Measurements from ENCODE around the gene HLF.

The HLF gene

GRCh38 chr17:55316499-55316898, 51.7 kb downstream of the HLF start:
- no peak overlapping the region for H4K8ac ChIP-seq (ENCODE audit: low read depth, low read length)
- no peak overlapping the region for H3K9ac ChIP-seq (ENCODE audit: low read depth, low read length, poor library complexity)
- H2BK120ac ChIP-seq (ENCODE audit: low read depth, low read length): no peak overlapping the region
- no peak overlapping the region for H3K27ac ChIP-seq (replicated peaks; ENCODE audit: low read length)
- H3K4me2 ChIP-seq (ENCODE audit: insufficient read depth, low read length, poor library complexity, severe bottlenecking): no peak overlapping the region
- H2AFZ ChIP-seq (ENCODE audit: low read length): no peak overlapping the region
- no CpG with 5 or more reads among the region's 2 CpGs for WGBS, 2 donors (ENCODE audit: extremely low coverage in 2 of 2, insufficient read length in 2 of 2, insufficient replicate concordance in 1 of 2)
- no peak overlapping the region for H3K4me3 ChIP-seq (ENCODE audit: low read length in 2 of 2)
- no peak overlapping the region for H2BK15ac ChIP-seq (ENCODE audit: low read length)
- no peak for DNase-seq (ENCODE audit: low spot score)
- no peak overlapping the region for H2AK5ac ChIP-seq (ENCODE audit: low read depth, low read length)
- no peak overlapping the region for H2BK5ac ChIP-seq (ENCODE audit: low read length)
- no peaks in the 10 kb centered on the region for H3K36me3 ChIP-seq (replicated peaks in 1 of 2; ENCODE audit: control insufficient read depth in 2 of 2, insufficient read depth in 2 of 2, low read length in 2 of 2)
- H3K4ac ChIP-seq (ENCODE audit: low read length): no peak overlapping the region
- no peak overlapping the region for H3K18ac ChIP-seq (ENCODE audit: low read length)
- H3K27me3 ChIP-seq (ENCODE audit: control insufficient read depth in 3 of 3, insufficient read depth in 3 of 3, low read depth in 1 of 3, low read length in 3 of 3): peaks cover 0 to 11% (median 0%) of the 10 kb centered on the region in 3 experiments
- H4K91ac ChIP-seq (ENCODE audit: low read depth, low read length, poor library complexity): no peak overlapping the region
- H3K4me1 ChIP-seq (ENCODE audit: control insufficient read depth in 2 of 2, insufficient read depth in 1 of 2, low read depth in 1 of 2, low read length in 2 of 2): no peaks in the 10 kb centered on the region
- no peak overlapping the region for H3K14ac ChIP-seq (ENCODE audit: low read length)
- no peak overlapping the region for H3K23ac ChIP-seq (ENCODE audit: low read depth, low read length, poor library complexity)
- H2BK12ac ChIP-seq (ENCODE audit: low read length): no peak overlapping the region
- H3K79me1 ChIP-seq (ENCODE audit: low read depth, low read length): no peaks in the 10 kb centered on the region
- no peaks in the 10 kb centered on the region for H3K9me3 ChIP-seq (replicated peaks in 1 of 2; ENCODE audit: control insufficient read depth in 2 of 2, insufficient read depth in 1 of 2, low read depth in 1 of 2, low read length in 2 of 2)

GRCh38 chr17:55317284-55317683, 52.5 kb downstream of the HLF start:
- Histone ChIP-seq H2AK5ac (ENCODE audit: low read depth, low read length) (no peak overlapping the region), H3K23ac (ENCODE audit: low read depth, low read length, poor library complexity) (no peak overlapping the region), H3K27ac (replicated peaks; ENCODE audit: low read length) (no peak overlapping the region), H3K14ac (ENCODE audit: low read length) (no peak overlapping the region), H3K18ac (ENCODE audit: low read length) (no peak overlapping the region), H2BK120ac (ENCODE audit: low read depth, low read length) (no peak overlapping the region), H2BK15ac (ENCODE audit: low read length) (no peak overlapping the region), H2BK5ac (ENCODE audit: low read length) (no peak overlapping the region), H3K4me3 (ENCODE audit: low read length in 2 of 2) (no peak overlapping the region), H3K4ac (ENCODE audit: low read length) (no peak overlapping the region), H2AFZ (ENCODE audit: low read length) (no peak overlapping the region), H2BK12ac (ENCODE audit: low read length) (no peak overlapping the region), H4K91ac (ENCODE audit: low read depth, low read length, poor library complexity) (no peak overlapping the region), H3K36me3 (replicated peaks in 1 of 2; ENCODE audit: control insufficient read depth in 2 of 2, insufficient read depth in 2 of 2, low read length in 2 of 2) (no peaks in the 10 kb centered on the region), H4K8ac (ENCODE audit: low read depth, low read length) (no peak overlapping the region), H3K4me1 (ENCODE audit: control insufficient read depth in 2 of 2, insufficient read depth in 1 of 2, low read depth in 1 of 2, low read length in 2 of 2) (no peaks in the 10 kb centered on the region), H3K9ac (ENCODE audit: low read depth, low read length, poor library complexity) (no peak overlapping the region), H3K79me1 (ENCODE audit: low read depth, low read length) (no peaks in the 10 kb centered on the region), H3K4me2 (ENCODE audit: insufficient read depth, low read length, poor library complexity, severe bottlenecking) (no peak overlapping the region), H3K27me3 (ENCODE audit: control insufficient read depth in 3 of 3, insufficient read depth in 3 of 3, low read depth in 1 of 3, low read length in 3 of 3) (peaks cover 0 to 13% (median 0%) of the 10 kb centered on the region in 3 experiments), H3K9me3 (replicated peaks in 1 of 2; ENCODE audit: control insufficient read depth in 2 of 2, insufficient read depth in 1 of 2, low read depth in 1 of 2, low read length in 2 of 2) (no peaks in the 10 kb centered on the region)
- WGBS, 2 donors (ENCODE audit: extremely low coverage in 2 of 2, insufficient read length in 2 of 2, insufficient replicate concordance in 1 of 2): no CpG with 5 or more reads among the region's 3 CpGs
- DNase-seq (ENCODE audit: low spot score): no peak

- Histone ChIP-seq H3K18ac (ENCODE audit: low read length) (no peak overlapping the region), H3K4me2 (ENCODE audit: insufficient read depth, low read length, poor library complexity, severe bottlenecking) (no peak overlapping the region), H3K14ac (ENCODE audit: low read length) (no peak overlapping the region), H3K23ac (ENCODE audit: low read depth, low read length, poor library complexity) (no peak overlapping the region), H2BK5ac (ENCODE audit: low read length) (no peak overlapping the region), H3K9ac (ENCODE audit: low read depth, low read length, poor library complexity) (no peak overlapping the region), H3K9me3 (replicated peaks in 1 of 2; ENCODE audit: control insufficient read depth in 2 of 2, insufficient read depth in 1 of 2, low read depth in 1 of 2, low read length in 2 of 2) (no peaks in the 10 kb centered on the region), H3K4ac (ENCODE audit: low read length) (no peak overlapping the region), H2BK15ac (ENCODE audit: low read length) (no peak overlapping the region), H3K27me3 (ENCODE audit: control insufficient read depth in 3 of 3, insufficient read depth in 3 of 3, low read depth in 1 of 3, low read length in 3 of 3) (peaks cover 0 to 13% (median 0%) of the 10 kb centered on the region in 3 experiments), H3K36me3 (replicated peaks in 1 of 2; ENCODE audit: control insufficient read depth in 2 of 2, insufficient read depth in 2 of 2, low read length in 2 of 2) (no peaks in the 10 kb centered on the region), H4K91ac (ENCODE audit: low read depth, low read length, poor library complexity) (no peak overlapping the region), H2AFZ (ENCODE audit: low read length) (no peak overlapping the region), H3K4me3 (ENCODE audit: low read length in 2 of 2) (no peak overlapping the region), H2BK120ac (ENCODE audit: low read depth, low read length) (no peak overlapping the region), H3K4me1 (ENCODE audit: control insufficient read depth in 2 of 2, insufficient read depth in 1 of 2, low read depth in 1 of 2, low read length in 2 of 2) (no peaks in the 10 kb centered on the region), H2BK12ac (ENCODE audit: low read length) (no peak overlapping the region), H4K8ac (ENCODE audit: low read depth, low read length) (no peak overlapping the region), H2AK5ac (ENCODE audit: low read depth, low read length) (no peak overlapping the region), H3K27ac (replicated peaks; ENCODE audit: low read length) (no peak overlapping the region), H3K79me1 (ENCODE audit: low read depth, low read length) (no peaks in the 10 kb centered on the region)
- no CpG with 5 or more reads among the region's 8 CpGs for WGBS, 2 donors (ENCODE audit: extremely low coverage in 2 of 2, insufficient read length in 2 of 2, insufficient replicate concordance in 1 of 2)
- DNase-seq (ENCODE audit: low spot score): no peak
These were observed 53.3 kb downstream of the HLF start for GRCh38 chr17:55318081-55318480.

GRCh38 chr17:55318715-55319487, 54.1 kb downstream of the HLF start:
- no peaks in the 10 kb centered on the region for H3K79me1 ChIP-seq (ENCODE audit: low read depth, low read length)
- no peak overlapping the region for H2BK5ac ChIP-seq (ENCODE audit: low read length)
- H3K4me2 ChIP-seq (ENCODE audit: insufficient read depth, low read length, poor library complexity, severe bottlenecking): no peak overlapping the region
- no peaks in the 10 kb centered on the region for H3K36me3 ChIP-seq (replicated peaks in 1 of 2; ENCODE audit: control insufficient read depth in 2 of 2, insufficient read depth in 2 of 2, low read length in 2 of 2)
- no peak overlapping the region for H3K4ac ChIP-seq (ENCODE audit: low read length)
- H3K4me3 ChIP-seq (ENCODE audit: low read length in 2 of 2): no peak overlapping the region
- H2BK15ac ChIP-seq (ENCODE audit: low read length): no peak overlapping the region
- H4K8ac ChIP-seq (ENCODE audit: low read depth, low read length): no peak overlapping the region
- H3K4me1 ChIP-seq (ENCODE audit: control insufficient read depth in 2 of 2, insufficient read depth in 1 of 2, low read depth in 1 of 2, low read length in 2 of 2): no peaks in the 10 kb centered on the region
- no peak overlapping the region for H3K27ac ChIP-seq (replicated peaks; ENCODE audit: low read length)
- no peak overlapping the region for H3K18ac ChIP-seq (ENCODE audit: low read length)
- H3K14ac ChIP-seq (ENCODE audit: low read length): no peak overlapping the region
- H2BK12ac ChIP-seq (ENCODE audit: low read length): no peak overlapping the region
- H2AK5ac ChIP-seq (ENCODE audit: low read depth, low read length): no peak overlapping the region
- no peak overlapping the region for H3K23ac ChIP-seq (ENCODE audit: low read depth, low read length, poor library complexity)
- no peak overlapping the region for H4K91ac ChIP-seq (ENCODE audit: low read depth, low read length, poor library complexity)
- no peak overlapping the region for H3K9ac ChIP-seq (ENCODE audit: low read depth, low read length, poor library complexity)
- no peak for DNase-seq (ENCODE audit: low spot score)
- no peaks in the 10 kb centered on the region for H3K9me3 ChIP-seq (replicated peaks in 1 of 2; ENCODE audit: control insufficient read depth in 2 of 2, insufficient read depth in 1 of 2, low read depth in 1 of 2, low read length in 2 of 2)
- H2AFZ ChIP-seq (ENCODE audit: low read length): no peak overlapping the region
- no peak overlapping the region for H2BK120ac ChIP-seq (ENCODE audit: low read depth, low read length)
- H3K27me3 ChIP-seq (ENCODE audit: control insufficient read depth in 3 of 3, insufficient read depth in 3 of 3, low read depth in 1 of 3, low read length in 3 of 3): peaks cover 0 to 15% (median 0%) of the 10 kb centered on the region in 3 experiments
- WGBS, 2 donors (ENCODE audit: extremely low coverage in 2 of 2, insufficient read length in 2 of 2, insufficient replicate concordance in 1 of 2): no CpG with 5 or more reads among the region's 7 CpGs

All from neuronal stem cell (in vitro differentiated cells).